ENCODE measurements around the gene MOB3C. TPM values are rescaled to one million over a fixed set of nuclear protein-coding genes. Genes with fewer than 3 reads are reported as not detected.

MOB3C gene
- total RNA-seq, 2 donors from 2014 or later: 12.3 to 20.7 TPM

GRCh38 chr1:46569116-46569515 lies 47.5 kb downstream of the MOB3C start:
- Mint-ChIP-seq H3K4me1 (ENCODE audit: low read depth in 2 of 2) (no peaks in the 10 kb centered on the region), H3K27ac (no peak overlapping the region), H3K9me3 (no peaks in the 10 kb centered on the region), H3K27me3 (no peaks in the 10 kb centered on the region), H3K4me3 (no peak overlapping the region), H3K36me3 (peaks cover 6% of the 10 kb centered on the region)
- DNase-seq (ENCODE audit: low spot score) (no peak), ATAC-seq (no peak)

- Mint-ChIP-seq H3K36me3 (peaks cover 6% of the 10 kb centered on the region), H3K27me3 (no peaks in the 10 kb centered on the region), H3K27ac (no peak overlapping the region), H3K9me3 (no peaks in the 10 kb centered on the region), H3K4me3 (no peak overlapping the region), H3K4me1 (ENCODE audit: low read depth in 2 of 2) (no peaks in the 10 kb centered on the region)
- no peak for ATAC-seq
- DNase-seq (ENCODE audit: low spot score): no peak
Measured at GRCh38 chr1:46568461-46568891, 48.1 kb downstream of the MOB3C start.

- Mint-ChIP-seq H3K4me1 (ENCODE audit: low read depth in 2 of 2) (no peaks in the 10 kb centered on the region), H3K9me3 (no peaks in the 10 kb centered on the region), H3K36me3 (peaks cover 6% of the 10 kb centered on the region), H3K4me3 (no peak overlapping the region), H3K27ac (no peak overlapping the region), H3K27me3 (no peaks in the 10 kb centered on the region)
- ATAC-seq (no peak), DNase-seq (ENCODE audit: low spot score) (no peak)
Measured at GRCh38 chr1:46563341-46563740, 53.3 kb downstream of the MOB3C start.

DNA sequence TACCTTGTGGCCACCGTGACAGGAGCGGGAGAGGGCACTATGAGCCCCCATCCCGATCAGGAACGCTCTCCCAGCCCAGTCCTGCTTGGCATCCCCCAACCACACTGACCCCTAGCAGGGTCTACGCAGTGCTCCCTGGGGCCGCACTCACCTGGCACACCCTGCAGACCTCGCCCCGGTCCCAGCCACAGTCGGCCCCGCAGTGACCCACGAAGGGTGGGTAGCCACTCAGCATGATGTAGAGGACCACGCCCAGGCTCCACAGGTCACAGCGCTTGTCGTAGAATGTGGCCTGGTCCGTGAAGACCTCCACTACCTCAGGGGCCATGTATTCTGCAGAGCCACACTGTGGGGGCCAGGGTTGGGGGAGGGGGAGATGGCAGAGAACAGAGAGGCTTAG lies 54.1 kb downstream of the MOB3C start:
- Mint-ChIP-seq H3K36me3 (peaks cover 4% of the 10 kb centered on the region), H3K4me3 (no peak overlapping the region), H3K27me3 (no peaks in the 10 kb centered on the region), H3K9me3 (no peaks in the 10 kb centered on the region), H3K4me1 (ENCODE audit: low read depth in 2 of 2) (no peaks in the 10 kb centered on the region), H3K27ac (no peak overlapping the region)
- ATAC-seq: peak in 1 of 2 donors; percentile 17
- no peak for DNase-seq (ENCODE audit: low spot score)

DNA sequence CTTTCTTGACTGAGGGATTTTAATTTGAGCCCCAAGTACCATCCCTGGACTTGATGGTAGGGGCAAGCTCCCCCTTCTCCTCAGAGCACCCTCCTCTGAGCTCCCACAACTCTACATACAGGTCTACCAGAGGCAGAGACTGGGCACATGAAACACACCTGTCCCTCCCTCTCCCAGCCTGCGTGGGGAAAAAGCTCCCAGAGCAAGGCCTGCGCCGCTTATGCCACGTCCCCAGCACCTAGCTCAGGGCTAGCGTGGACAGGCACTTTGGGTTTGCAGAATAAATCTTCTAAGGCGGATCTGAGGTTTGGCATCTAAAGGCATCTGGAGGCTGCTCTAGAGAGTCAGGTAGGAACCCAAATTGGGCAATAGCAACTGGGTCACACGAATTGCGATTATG lies 57.6 kb downstream of the MOB3C start:
- ATAC-seq (no peak), DNase-seq (ENCODE audit: low spot score) (no peak)
- Mint-ChIP-seq H3K27ac (no peak overlapping the region), H3K4me3 (no peak overlapping the region), H3K36me3 (peaks cover 4% of the 10 kb centered on the region), H3K9me3 (no peaks in the 10 kb centered on the region), H3K27me3 (no peaks in the 10 kb centered on the region), H3K4me1 (ENCODE audit: low read depth in 2 of 2) (no peaks in the 10 kb centered on the region)

- H3K27me3 Mint-ChIP-seq: no peaks in the 10 kb centered on the region
- H3K4me1 Mint-ChIP-seq (ENCODE audit: low read depth in 2 of 2): no peaks in the 10 kb centered on the region
Measured at GRCh38 chr1:46558141-46558963, 58.3 kb downstream of the MOB3C start.

More at GRCh38 chr1:46558141-46558963, 58.3 kb downstream of the MOB3C start:
- peaks cover 4% of the 10 kb centered on the region for H3K36me3 Mint-ChIP-seq
- no peaks in the 10 kb centered on the region for H3K9me3 Mint-ChIP-seq
- no peak for DNase-seq (ENCODE audit: low spot score)
- H3K27ac Mint-ChIP-seq: no peak overlapping the region
- no peak for ATAC-seq
- H3K4me3 Mint-ChIP-seq: no peak overlapping the region

Other genes with a start within 250 kb of the MOB3C start
- gene FAAH, start 222.5 kb downstream of the MOB3C start, total RNA-seq: 1 to 10 TPM; 4.1 to 6.6 TPM
- under 1 TPM; 0.26 to 0.47 TPM for gene DMBX1, start 127.0 kb downstream of the MOB3C start, total RNA-seq
- not detected for gene KNCN, start 65.2 kb downstream of the MOB3C start, total RNA-seq
- 10 to 100 TPM; 63.7 to 89.9 TPM for gene MKNK1, start 12.5 kb downstream of the MOB3C start, total RNA-seq
- 10 to 100 TPM; 34.1 to 40.9 TPM for gene ATPAF1, start 51.6 kb upstream of the MOB3C start, total RNA-seq
- under 1 TPM in 1 of 2 donors, not detected in 1; 0.59 TPM for gene TEX38, start 55.0 kb upstream of the MOB3C start, total RNA-seq
- 10 to 100 TPM; 64.2 to 78.4 TPM for gene EFCAB14, start 102.3 kb upstream of the MOB3C start, total RNA-seq
- not detected for gene CYP4B1, start 182.2 kb upstream of the MOB3C start, total RNA-seq